GM10248 (cell line): ENCODE results near the gene NMT1.

Experiments used
- CTCF ChIA-PET: fragments of 300-600 bp; sonication (Branson Sonifier 250); formaldehyde crosslinking; extraction: SDS; loops from one replicate; lab custom pipeline; 2021; ENCODE audit warnings: antibody characterized with exemption; lab: Yijun Ruan, JAX
- POLR2A ChIA-PET: fragments of 350-650 bp; sonication (Branson Sonifier 250); formaldehyde crosslinking; extraction: SDS; loops from one replicate; lab custom pipeline; 2020; ENCODE audit warnings: antibody characterized with exemption; lab: Yijun Ruan, JAX
- DNase-seq: peaks from one replicate; pipeline ENCODE4 v3.0.0; 2012; ENCODE audit errors: extremely low spot score
- TF ChIP-seq, protein P1 (sequence below): IDR thresholded peaks from 2 replicates; pipeline ENCODE4 v1.5.1; 2012; ENCODE audit warnings: mild to moderate bottlenecking, low read depth; ENCODE audit errors: extremely low read depth, missing control alignments, control extremely low read depth

Gene NMT1

GRCh38 chr17:45150911-45151809, 90.0 kb downstream of the NMT1 start:
- no peak for DNase-seq
- POLR2A ChIA-PET = interaction anchor here (0.6 to 6.4 kb wide), 15 partner anchors 9 to 1035 kb away, joined by 3 to 332 read pairs (median 4); partner anchors contain the start of genes ACBD4, EFTUD2 and HEXIM2
- TF ChIP-seq, protein P1, sequence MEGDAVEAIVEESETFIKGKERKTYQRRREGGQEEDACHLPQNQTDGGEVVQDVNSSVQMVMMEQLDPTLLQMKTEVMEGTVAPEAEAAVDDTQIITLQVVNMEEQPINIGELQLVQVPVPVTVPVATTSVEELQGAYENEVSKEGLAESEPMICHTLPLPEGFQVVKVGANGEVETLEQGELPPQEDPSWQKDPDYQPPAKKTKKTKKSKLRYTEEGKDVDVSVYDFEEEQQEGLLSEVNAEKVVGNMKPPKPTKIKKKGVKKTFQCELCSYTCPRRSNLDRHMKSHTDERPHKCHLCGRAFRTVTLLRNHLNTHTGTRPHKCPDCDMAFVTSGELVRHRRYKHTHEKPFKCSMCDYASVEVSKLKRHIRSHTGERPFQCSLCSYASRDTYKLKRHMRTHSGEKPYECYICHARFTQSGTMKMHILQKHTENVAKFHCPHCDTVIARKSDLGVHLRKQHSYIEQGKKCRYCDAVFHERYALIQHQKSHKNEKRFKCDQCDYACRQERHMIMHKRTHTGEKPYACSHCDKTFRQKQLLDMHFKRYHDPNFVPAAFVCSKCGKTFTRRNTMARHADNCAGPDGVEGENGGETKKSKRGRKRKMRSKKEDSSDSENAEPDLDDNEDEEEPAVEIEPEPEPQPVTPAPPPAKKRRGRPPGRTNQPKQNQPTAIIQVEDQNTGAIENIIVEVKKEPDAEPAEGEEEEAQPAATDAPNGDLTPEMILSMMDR = no peak
- CTCF ChIA-PET = interaction anchor here (1.0 to 11.1 kb wide), 14 partner anchors 9 to 941 kb away, joined by 3 to 190 read pairs (median 6); partner anchors contain the start of genes ACBD4, HEXIM2 and PLCD3

DNA sequence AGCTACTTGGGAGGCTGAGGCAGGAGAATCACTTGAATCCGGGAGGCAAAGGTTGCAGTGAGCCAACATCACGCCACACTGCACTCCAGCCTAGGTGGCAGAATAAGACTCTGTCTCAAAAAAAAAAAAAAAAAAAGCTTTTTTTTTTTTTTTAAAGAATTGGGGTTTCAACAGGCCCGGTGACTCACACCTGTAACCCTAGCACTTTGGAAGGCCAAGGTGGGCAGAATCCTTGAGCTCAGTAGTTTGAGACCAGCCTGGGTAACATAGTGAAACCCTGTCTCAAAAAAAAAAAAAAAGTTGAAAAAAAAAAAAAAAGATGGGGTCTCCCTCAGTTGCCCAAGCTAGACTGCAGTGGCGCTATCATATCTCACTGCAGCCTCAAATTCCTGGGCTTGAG, 93.9 kb downstream of the NMT1 start:
- CTCF ChIA-PET = interaction anchor here (1.0 to 11.1 kb wide), 5 partner anchors 18 to 80 kb away, joined by 3 to 190 read pairs (median 3); partner anchors contain the start of genes ACBD4 and PLCD3
- TF ChIP-seq, protein P1 = no peak
- no peak for DNase-seq
- POLR2A ChIA-PET = interaction anchor here (0.6 to 0.7 kb wide), 9 partner anchors 9 to 1308 kb away, joined by 3 to 10 read pairs (median 4); partner anchors contain the start of genes ACBD4, CD300LG and NMT1

DNA sequence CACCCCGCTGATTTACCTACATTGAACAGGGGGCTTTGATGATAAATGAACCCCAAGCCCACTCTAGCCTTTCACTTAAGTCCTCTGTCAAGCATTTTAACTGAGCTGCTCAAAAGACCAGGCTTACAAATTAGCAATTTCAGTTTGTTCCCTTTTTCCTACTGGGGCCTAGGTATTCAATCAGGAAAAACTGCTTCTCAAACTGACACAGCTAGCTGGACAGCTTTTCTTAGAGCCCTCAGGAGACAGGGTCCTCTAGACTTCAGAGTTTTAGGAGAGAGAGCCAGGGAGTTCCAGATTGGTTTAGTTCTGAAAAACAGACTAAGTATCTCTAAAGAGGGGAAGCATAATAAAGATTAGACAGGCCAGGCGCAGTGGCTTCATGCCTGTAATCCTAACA, 94.4 kb downstream of the NMT1 start:
- POLR2A ChIA-PET = interaction anchor here (0.6 to 0.7 kb wide), 4 partner anchors 41 to 1309 kb away, joined by 3 to 10 read pairs (median 4); partner anchors contain the start of gene CD300LG
- DNase-seq = no peak
- CTCF ChIA-PET = interaction anchor here (1.0 to 11.1 kb wide), 5 partner anchors 18 to 79 kb away, joined by 3 to 190 read pairs (median 3); partner anchors contain the start of genes ACBD4 and PLCD3
- TF ChIP-seq, protein P1 = no peak

GRCh38 chr17:45156242-45156641, 95.1 kb downstream of the NMT1 start:
- no peak for DNase-seq
- ChIA-PET CTCF (interaction anchor here (1.0 to 11.1 kb wide), 3 partner anchors 21 to 79 kb away, joined by 3 to 190 read pairs (median 100); partner anchors contain the start of genes ACBD4 and PLCD3), POLR2A (no interaction called here)
- TF ChIP-seq, protein P1 = no peak
